Loucy (cell line): ENCODE results near the gene CABCOCO1.

Experiments
- H2AFZ ChIP-seq: fragments of 200-600 bp; sonication (generic); 2 replicates; pipeline ENCODE4 v1.6.0; 2016; ENCODE audit warnings: antibody characterized with exemption, mild to moderate bottlenecking, low read length, moderate library complexity
- H3F3A ChIP-seq: fragments of 200-600 bp; 2 replicates; pipeline ENCODE4 v1.6.0; 2016; ENCODE audit warnings: antibody characterized with exemption, low read depth, mild to moderate bottlenecking
- H3K27me3 ChIP-seq: fragments of 200-600 bp; sonication (generic); 2 replicates; pipeline ENCODE4 v1.6.1; 2014; ENCODE audit warnings: low read length, mild to moderate bottlenecking; ENCODE audit not compliant: insufficient read depth, poor library complexity, severe bottlenecking
- H3K36me3 ChIP-seq: fragments of 200-600 bp; sonication (generic); 2 replicates; pipeline ENCODE4 v1.6.1; 2016; ENCODE audit warnings: low read length; ENCODE audit not compliant: insufficient read depth
- H3K4me1 ChIP-seq: fragments of 200-600 bp; sonication (generic); 2 replicates; pipeline ENCODE4 v1.5.1; 2014; ENCODE audit warnings: low read length, mild to moderate bottlenecking; ENCODE audit not compliant: insufficient read depth, poor library complexity, severe bottlenecking
- H3K4me2 ChIP-seq: fragments of 200-600 bp; sonication (generic); 2 replicates; pipeline ENCODE4 v1.6.0; 2014; ENCODE audit warnings: antibody characterized with exemption, low read length, low read depth, mild to moderate bottlenecking; ENCODE audit not compliant: poor library complexity, severe bottlenecking
- H3K4me3 ChIP-seq: fragments of 200-600 bp; sonication (generic); 2 replicates; pipeline ENCODE4 v1.5.1; 2014; ENCODE audit warnings: low read length, mild to moderate bottlenecking, mixed read lengths; ENCODE audit not compliant: poor library complexity, severe bottlenecking
- H3K79me2 ChIP-seq: fragments of 200-600 bp; sonication (generic); 2 replicates; pipeline ENCODE4 v1.6.1; 2014; ENCODE audit warnings: low read length; ENCODE audit not compliant: insufficient read depth
- H3K9ac ChIP-seq: fragments of 200-600 bp; sonication (generic); 2 replicates; pipeline ENCODE4 v1.6.0; 2014; ENCODE audit warnings: mild to moderate bottlenecking, low read depth, low read length, moderate library complexity; ENCODE audit not compliant: poor library complexity, severe bottlenecking
- H3K9me2 ChIP-seq: fragments of 200-600 bp; sonication (generic); replicated peaks from 2 replicates; pipeline ENCODE4 v1.6.1; 2016; ENCODE audit warnings: low read depth, low read length, mixed read lengths
- H3K9me3 ChIP-seq: fragments of 200-600 bp; sonication (generic); 2 replicates; pipeline ENCODE4 v1.6.1; 2014; ENCODE audit warnings: mild to moderate bottlenecking, antibody characterized with exemption, low read length, low read depth; ENCODE audit not compliant: insufficient read depth
- H4K20me1 ChIP-seq: fragments of 200-600 bp; sonication (generic); 2 replicates; pipeline ENCODE4 v1.6.0; 2014; ENCODE audit warnings: antibody characterized with exemption, low read length, mild to moderate bottlenecking; ENCODE audit not compliant: insufficient read depth, poor library complexity, severe bottlenecking
- CTCF ChIP-seq: fragments of 200-600 bp; sonication (generic); conservative IDR thresholded peaks from 2 replicates; pipeline ENCODE4 v1.5.1; 2014; ENCODE audit warnings: mild to moderate bottlenecking, antibody characterized with exemption, low read length
- EZH2phosphoT487 ChIP-seq: fragments of 200-600 bp; IDR thresholded peaks from 2 replicates; pipeline ENCODE4 v1.6.1; 2018; ENCODE audit warnings: antibody characterized with exemption, mild to moderate bottlenecking, moderate library complexity, borderline replicate concordance

Gene CABCOCO1

GRCh38 chr10:61792921-61793320, 130.2 kb downstream of the CABCOCO1 start:
- no peak overlapping the region for H3K4me3 ChIP-seq
- H3K9me2 ChIP-seq: no peaks in the 10 kb centered on the region
- H3K79me2 ChIP-seq: no peaks in the 10 kb centered on the region
- no peaks in the 10 kb centered on the region for H3K27me3 ChIP-seq
- no peak overlapping the region for H2AFZ ChIP-seq
- no peaks in the 10 kb centered on the region for H4K20me1 ChIP-seq
- no peaks in the 10 kb centered on the region for H3K9me3 ChIP-seq
- H3K9ac ChIP-seq: no peak overlapping the region
- TF ChIP-seq CTCF (no peak), EZH2phosphoT487 (no peak)
- H3K4me2 ChIP-seq: peak overlapping the region; percentile 13
- peaks cover 32% of the 10 kb centered on the region for H3K4me1 ChIP-seq
- H3K36me3 ChIP-seq: no peaks in the 10 kb centered on the region
- H3F3A ChIP-seq: no peaks in the 10 kb centered on the region

GRCh38 chr10:61793760-61794703, 131.3 kb downstream of the CABCOCO1 start:
- Histone ChIP-seq H3K4me1 (peaks cover 32% of the 10 kb centered on the region), H3K4me2 (no peak overlapping the region), H2AFZ (no peak overlapping the region), H3K4me3 (no peak overlapping the region), H3K27me3 (no peaks in the 10 kb centered on the region), H4K20me1 (no peaks in the 10 kb centered on the region), H3K9me2 (no peaks in the 10 kb centered on the region), H3K36me3 (no peaks in the 10 kb centered on the region), H3K9ac (no peak overlapping the region), H3F3A (no peaks in the 10 kb centered on the region), H3K79me2 (no peaks in the 10 kb centered on the region), H3K9me3 (no peaks in the 10 kb centered on the region)
- TF ChIP-seq EZH2phosphoT487 (no peak), CTCF (no peak)

GRCh38 chr10:61795147-61795546, 132.4 kb downstream of the CABCOCO1 start:
- Histone ChIP-seq H3K36me3 (no peaks in the 10 kb centered on the region), H2AFZ (no peak overlapping the region), H3K79me2 (no peaks in the 10 kb centered on the region), H3K9ac (no peak overlapping the region), H3K4me3 (no peak overlapping the region), H3F3A (no peaks in the 10 kb centered on the region), H3K9me2 (no peaks in the 10 kb centered on the region), H3K4me2 (no peak overlapping the region), H4K20me1 (no peaks in the 10 kb centered on the region), H3K4me1 (peaks cover 32% of the 10 kb centered on the region), H3K27me3 (no peaks in the 10 kb centered on the region), H3K9me3 (no peaks in the 10 kb centered on the region)
- TF ChIP-seq EZH2phosphoT487 (no peak), CTCF (no peak)
